ENCODE results near the gene COX6A2.
"Not testable (repeated sequence)": the region's sequence is repeated elsewhere in the genome, so short reads cannot be mapped to it uniquely, and the experiment has no call there.

COX6A2 gene

GRCh38 chr16:31441956-31442355 lies 13.8 kb upstream of the COX6A2 start:
- H3K27ac ChIP-seq = peak overlapping the region in 12 of 21 experiments; percentile 59 to 94 (median 90)
- H3K4me3 ChIP-seq = peak overlapping the region in 6 of 7 experiments; percentile 47 to 70 (median 56)

DNA sequence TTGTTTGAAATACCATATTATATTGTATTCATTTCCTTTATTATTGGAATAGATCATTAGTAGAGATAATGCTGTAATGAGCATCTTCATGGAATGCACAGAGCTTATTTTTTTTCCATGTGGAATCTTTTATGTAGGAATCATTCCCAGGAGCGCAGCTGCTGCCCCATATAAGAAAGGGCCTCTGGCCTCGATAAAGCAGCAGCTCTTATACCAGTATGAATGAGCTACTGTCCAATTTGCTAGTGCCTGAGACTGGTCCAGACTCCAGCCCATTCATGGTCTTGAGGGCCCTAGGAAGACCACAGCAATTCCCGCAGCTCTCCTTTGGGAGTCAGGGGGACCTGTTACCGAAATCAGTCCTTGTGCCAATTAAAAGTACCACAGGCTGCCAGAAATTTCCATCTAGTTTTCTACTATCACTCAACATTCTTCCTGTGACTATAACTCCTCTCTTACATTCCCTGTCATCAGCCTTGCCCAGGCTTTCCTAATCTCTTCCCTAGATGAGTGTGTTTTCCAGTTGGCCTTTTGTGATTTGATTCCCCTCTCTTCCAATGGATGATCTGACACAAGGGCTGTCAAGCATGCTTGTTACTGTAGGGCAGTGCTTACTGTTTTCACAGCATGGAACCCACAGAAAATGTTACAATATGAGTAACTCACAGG lies 12.5 kb upstream of the COX6A2 start:
- Histone ChIP-seq H3K4me3 (no peak overlapping the region), H3K27ac (peak overlapping the region in 1 of 21 experiments; percentile 5)

GRCh38 chr16:31439519-31439918 lies 11.4 kb upstream of the COX6A2 start:
- no peak overlapping the region for H3K4me3 ChIP-seq
- no peak overlapping the region for H3K27ac ChIP-seq

DNA sequence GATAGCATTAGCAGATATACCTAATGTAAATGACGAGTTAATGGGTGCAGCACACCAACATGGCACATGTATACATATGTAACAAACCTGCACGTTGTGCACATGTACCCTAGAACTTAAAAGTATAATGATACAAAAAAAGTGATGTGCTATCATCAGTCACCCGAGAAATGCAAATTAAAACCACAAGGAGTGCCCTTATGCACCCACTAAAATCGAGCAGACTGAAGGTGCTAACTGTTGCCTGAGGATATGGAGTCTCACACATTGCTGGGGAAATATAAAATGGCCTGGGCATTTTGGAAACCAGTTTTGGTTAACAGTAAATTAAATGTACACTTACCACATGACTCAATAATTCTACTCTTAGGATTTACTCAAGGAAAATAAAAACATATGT lies 10.9 kb upstream of the COX6A2 start:
- not testable (repeated sequence) for H3K4me3 ChIP-seq

DNA sequence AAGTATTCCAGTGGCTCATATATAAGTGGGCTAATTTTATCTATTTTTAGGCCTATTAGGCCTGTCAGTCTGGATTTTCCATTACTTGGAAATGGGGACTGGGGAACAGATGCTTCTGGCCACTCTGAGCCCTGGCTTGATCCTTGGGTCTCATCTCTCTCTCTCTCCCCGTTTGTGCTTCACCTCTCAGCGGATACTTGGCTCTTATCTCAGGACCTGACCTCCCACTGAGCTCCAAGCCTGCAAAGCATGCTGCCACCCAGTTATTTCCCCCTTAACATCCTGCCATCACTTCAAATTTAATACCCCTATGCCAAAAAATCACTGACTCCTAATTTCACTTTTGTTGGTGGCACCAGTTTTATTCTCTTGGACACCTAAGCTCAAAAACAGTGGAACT lies 10.3 kb upstream of the COX6A2 start:
- Histone ChIP-seq H3K27ac (no peak overlapping the region), H3K4me3 (no peak overlapping the region)

More for the DNA sequence above, 10.9 kb upstream of the COX6A2 start:
- not testable (repeated sequence) for H3K27ac ChIP-seq

DNA sequence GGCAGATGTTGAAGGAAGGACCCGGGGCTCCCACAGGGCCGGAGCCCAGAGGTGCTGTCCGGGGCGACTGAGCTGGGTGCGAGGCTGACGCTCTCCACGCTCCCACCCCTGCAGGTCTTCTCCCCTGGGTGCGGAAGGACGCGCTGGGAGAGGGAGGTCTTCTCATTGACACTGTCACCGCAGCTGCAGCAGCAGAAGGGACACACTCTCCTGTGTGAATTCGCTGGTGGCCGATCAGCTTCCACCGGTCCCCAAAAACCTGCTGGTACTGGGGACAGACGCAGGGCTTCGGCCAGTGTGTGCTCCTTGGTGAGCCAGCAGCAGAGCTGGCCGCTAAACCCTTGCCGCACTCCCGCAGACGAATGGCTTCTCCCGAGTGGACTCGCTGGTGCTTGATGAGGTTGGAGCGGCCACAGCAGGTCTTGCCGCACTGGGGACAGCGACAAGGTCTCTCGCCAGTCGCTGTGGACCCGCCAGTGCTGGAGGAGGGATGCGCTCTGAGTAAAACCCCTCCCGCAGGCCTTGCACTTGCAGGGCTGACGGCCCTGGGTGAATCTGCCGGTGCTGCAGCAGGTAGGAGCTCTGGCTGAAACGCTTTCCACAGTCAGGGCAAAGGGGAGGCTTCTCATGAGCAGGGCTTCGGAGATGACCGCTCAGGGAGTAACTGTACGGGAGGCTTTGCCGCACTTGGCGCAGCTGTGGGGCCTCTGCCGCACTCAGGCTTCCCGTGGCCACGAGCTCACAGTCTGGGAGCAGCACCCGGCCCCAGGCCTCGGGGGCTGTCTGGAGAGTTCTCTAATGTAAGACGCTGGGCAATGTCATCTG lies 8.3 kb upstream of the COX6A2 start:
- Histone ChIP-seq H3K4me3 (no peak overlapping the region), H3K27ac (no peak overlapping the region)

GRCh38 chr16:31435341-31436220 lies 7.4 kb upstream of the COX6A2 start:
- no peak overlapping the region for H3K4me3 ChIP-seq

DNA sequence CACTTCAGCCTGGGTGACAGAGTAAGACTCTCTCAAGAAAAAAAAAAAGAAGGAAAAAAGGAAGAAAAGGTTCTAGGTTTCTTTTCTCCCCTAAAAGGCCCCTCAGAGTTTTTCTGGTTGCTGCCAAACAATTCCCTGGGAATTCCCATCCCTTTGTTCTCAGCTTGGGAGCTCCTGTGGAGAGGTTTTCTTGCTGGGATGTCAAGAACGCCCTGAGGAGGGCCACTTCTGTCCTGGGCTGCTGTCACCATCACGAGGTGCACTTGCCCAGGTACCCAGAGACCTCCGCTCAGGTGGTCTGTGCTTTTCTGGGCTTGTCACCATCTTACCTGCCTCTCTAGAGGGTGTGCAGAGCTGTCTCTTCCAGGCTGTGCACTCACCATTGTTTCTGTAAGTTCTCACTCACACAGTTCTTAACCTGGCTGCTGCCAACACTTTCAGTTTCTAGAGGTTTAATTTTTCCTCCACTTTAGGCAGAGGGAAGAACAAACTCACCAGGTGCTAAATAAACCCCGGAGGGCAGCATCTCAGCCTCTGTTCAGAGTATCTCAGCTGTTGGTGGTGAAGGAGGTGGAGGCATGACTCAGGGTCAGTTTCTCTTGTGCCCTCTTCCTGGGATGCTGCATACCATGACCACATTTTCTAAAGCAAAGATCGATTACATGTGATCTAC lies 2.4 kb upstream of the COX6A2 start:
- Histone ChIP-seq H3K4me3 (no peak overlapping the region), H3K27ac (no peak overlapping the region)

More at GRCh38 chr16:31435341-31436220, 7.4 kb upstream of the COX6A2 start:
- no peak overlapping the region for H3K27ac ChIP-seq

DNA sequence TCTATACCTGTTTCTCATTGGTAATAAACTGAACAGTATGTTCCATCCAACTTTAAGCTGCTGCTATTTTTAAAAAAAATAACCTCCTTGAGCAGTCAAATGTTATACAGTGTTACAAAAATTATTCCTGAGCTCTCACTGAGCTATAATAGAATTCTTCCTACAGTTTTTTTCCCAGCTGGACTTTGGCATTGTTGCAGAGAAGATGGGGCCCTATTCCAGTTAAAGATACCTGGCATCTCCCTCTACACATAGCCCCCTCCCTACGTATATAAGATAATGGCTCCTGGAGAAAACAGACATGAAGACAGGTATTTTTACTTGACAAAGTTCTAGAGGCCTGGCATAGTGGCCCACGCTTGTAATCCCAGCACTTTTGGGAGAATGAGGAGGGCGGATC lies 1.6 kb upstream of the COX6A2 start:
- Histone ChIP-seq H3K27ac (no peak overlapping the region), H3K4me3 (no peak overlapping the region)

DNA sequence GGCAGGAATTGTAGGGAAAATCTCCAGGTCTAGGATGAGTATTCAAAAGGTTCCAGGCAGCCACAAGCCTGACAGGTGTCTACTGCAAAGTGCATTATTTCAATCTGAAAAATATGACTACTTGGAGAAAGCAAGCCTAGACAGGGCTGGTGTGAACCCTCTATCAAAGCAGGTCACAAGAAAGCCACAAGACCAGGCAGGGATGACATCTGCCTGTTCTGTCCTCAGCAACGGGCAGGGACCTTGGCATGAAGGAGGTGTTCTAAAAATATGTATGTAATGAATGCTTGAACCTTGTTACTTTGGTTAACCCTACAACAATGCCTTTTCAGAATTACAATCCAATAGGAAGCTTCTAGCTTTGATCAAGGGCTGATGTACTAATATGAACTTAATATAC lies 1.2 kb upstream of the COX6A2 start:
- no peak overlapping the region for H3K4me3 ChIP-seq
- H3K27ac ChIP-seq = no peak overlapping the region

- Histone ChIP-seq H3K4me3 (no peak overlapping the region), H3K27ac (no peak overlapping the region)
These were observed 583 bp upstream of the COX6A2 start for GRCh38 chr16:31428638-31429247.

- H3K27ac ChIP-seq = no peak overlapping the region
- peak overlapping the region in 5 of 7 experiments; percentile 7 to 39 (median 14) for H3K4me3 ChIP-seq
These were observed 500 bp downstream of the COX6A2 start for GRCh38 chr16:31427441-31428278.

- H3K4me3 ChIP-seq = no peak overlapping the region
- H3K27ac ChIP-seq = no peak overlapping the region
These were observed 4.4 kb downstream of the COX6A2 start for GRCh38 chr16:31423801-31424200.

GRCh38 chr16:31423241-31423640 lies 4.9 kb downstream of the COX6A2 start:
- H3K27ac ChIP-seq = no peak overlapping the region
- no peak overlapping the region for H3K4me3 ChIP-seq

DNA sequence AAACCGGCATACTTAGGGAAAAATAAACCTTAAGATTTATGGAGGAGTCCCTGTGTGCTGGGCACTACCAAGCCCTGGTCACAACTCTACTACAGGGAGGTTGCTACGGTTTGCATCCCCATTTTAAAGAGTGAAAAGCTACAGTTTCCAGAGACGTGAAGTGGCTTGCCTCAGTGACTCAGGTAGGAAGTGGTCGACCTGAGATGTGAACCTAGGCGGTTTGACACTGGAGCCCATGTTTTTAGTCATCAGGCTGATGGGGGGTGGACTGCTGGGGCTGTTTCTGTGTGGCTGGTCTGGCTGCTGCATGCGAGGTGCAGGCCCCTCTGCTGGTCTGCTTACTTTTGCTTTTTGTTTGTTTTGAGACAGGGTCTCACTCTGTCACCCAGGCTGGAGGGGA lies 6.6 kb downstream of the COX6A2 start:
- Histone ChIP-seq H3K27ac (peak overlapping the region in 2 of 21 experiments; percentile 24 to 51), H3K4me3 (no peak overlapping the region)

GRCh38 chr16:31420037-31420436 lies 8.1 kb downstream of the COX6A2 start:
- H3K4me3 ChIP-seq = no peak overlapping the region
- H3K27ac ChIP-seq = no peak overlapping the region

- Histone ChIP-seq H3K27ac (no peak overlapping the region), H3K4me3 (no peak overlapping the region)
These were observed 10.2 kb downstream of the COX6A2 start for GRCh38 chr16:31417916-31418315.

DNA sequence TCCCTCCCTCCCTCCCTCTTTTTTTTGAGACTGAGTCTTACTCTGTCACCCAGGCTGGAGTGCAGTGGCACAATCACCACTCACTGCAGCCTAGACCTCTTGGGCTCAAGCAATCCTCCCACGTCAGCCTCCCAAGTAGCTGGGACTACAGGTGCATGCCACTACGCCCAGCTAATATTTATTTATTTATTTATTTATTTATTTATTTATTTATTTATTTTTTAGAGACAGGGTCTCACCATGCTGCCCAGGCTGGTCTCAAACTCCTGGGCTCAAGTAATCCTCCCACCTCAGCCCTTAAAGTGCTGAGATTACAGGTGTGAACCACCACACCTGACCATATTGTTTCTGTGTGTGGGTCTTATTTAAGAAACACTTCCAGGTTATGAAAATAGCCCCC lies 11.1 kb downstream of the COX6A2 start:
- not testable (repeated sequence) for H3K4me3 ChIP-seq, H3K27ac ChIP-seq

Data from skin epidermis (tissue), 12 donors.